Ovary (tissue), 3 donors: Measurements from ENCODE around the gene KLHL28.

Experiments
- EP300 ChIP-seq: sonication (generic); formaldehyde crosslinking; IDR thresholded peaks from one replicate; pipeline ENCODE4 v1.6.1; 2017; ENCODE audit warnings: antibody characterized with exemption
- POLR2A ChIP-seq: fragments of 450-650 bp; IDR thresholded peaks from one replicate; pipeline ENCODE4 v1.6.1; 2017; ENCODE audit warnings: antibody characterized with exemption, mild to moderate bottlenecking, moderate library complexity
- TF ChIP-seq, protein P1 (sequence below), 3 donors: fragments of 450-650 bp in 2 of 3; fragments of 200-600 bp in 1 of 3; IDR thresholded peaks; one replicate each; pipeline versions ENCODE4 v1.5.1 to v1.8.0; 2016 to 2022; ENCODE audit warnings: antibody characterized with exemption in 3 of 3, mild to moderate bottlenecking in 1 of 3
- donor health status: DM: no; HTN: no; CAD: no.

DNA sequence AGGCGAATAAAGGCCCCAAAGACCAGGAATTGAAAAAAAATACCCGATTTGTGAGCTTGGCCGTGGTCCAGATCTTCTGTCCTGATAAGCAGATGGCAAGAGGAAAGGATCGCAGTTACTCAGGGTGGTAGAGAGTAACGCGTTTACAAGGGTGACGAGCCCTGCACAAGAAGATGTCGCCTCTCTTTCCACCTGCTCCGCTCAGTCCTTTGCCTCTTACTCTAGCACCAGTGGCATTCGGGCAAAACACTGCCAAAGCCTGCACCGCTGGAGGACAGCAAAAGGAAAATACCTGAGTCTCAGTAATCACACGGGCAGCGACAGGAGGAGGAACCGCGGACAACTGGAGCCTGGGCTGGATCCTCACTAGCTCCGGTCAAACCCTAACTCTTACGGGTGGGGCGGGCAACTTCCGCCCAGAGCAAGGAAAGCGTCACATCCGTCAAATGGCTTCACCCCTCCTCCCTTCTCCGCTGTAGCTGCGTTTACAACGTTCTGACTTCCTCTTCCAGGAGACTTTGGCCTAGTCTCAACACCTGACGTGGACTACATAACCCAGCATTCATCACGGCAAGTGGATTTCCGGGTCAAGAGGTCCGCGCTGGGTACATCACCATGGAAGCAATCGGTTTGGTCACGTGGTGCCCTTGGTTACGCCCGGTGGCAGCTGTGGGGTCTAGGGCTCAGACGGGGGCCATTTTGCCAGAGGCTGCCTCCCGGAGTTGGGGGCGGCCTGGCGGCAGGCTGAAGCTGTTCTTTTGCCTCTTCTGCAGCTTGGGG, at the start of gene KLHL28, which contains the start of gene TOGARAM1:
- TF ChIP-seq, protein P1, sequence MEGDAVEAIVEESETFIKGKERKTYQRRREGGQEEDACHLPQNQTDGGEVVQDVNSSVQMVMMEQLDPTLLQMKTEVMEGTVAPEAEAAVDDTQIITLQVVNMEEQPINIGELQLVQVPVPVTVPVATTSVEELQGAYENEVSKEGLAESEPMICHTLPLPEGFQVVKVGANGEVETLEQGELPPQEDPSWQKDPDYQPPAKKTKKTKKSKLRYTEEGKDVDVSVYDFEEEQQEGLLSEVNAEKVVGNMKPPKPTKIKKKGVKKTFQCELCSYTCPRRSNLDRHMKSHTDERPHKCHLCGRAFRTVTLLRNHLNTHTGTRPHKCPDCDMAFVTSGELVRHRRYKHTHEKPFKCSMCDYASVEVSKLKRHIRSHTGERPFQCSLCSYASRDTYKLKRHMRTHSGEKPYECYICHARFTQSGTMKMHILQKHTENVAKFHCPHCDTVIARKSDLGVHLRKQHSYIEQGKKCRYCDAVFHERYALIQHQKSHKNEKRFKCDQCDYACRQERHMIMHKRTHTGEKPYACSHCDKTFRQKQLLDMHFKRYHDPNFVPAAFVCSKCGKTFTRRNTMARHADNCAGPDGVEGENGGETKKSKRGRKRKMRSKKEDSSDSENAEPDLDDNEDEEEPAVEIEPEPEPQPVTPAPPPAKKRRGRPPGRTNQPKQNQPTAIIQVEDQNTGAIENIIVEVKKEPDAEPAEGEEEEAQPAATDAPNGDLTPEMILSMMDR (IDR thresholded peaks at IDR 0.05), result no peak
- TF ChIP-seq EP300 (peak; percentile 37), POLR2A (peak; percentile 79)
